ENCODE data around the gene POT1. TPM values are rescaled to one million over a fixed set of nuclear protein-coding genes. Genes with fewer than 3 reads are reported as not detected.

POT1 gene
- total and polyA plus RNA-seq, 2 of the 8 experiments (the other 6 are each of a cell fraction or from before 2014, with no cell fraction given): 13.1 to 22.8 TPM

- no peak overlapping the region for H2BK15ac ChIP-seq (ENCODE audit: low read length)
- DNase-seq (ENCODE audit: low read depth in 1 of 2, low spot score in 2 of 2) (no peak), FAIRE-seq (no peak)
- no peaks in the 10 kb centered on the region for H3K9me3 ChIP-seq (ENCODE audit: insufficient read depth in 2 of 2, low read depth in 1 of 2, low read length in 1 of 2)
- H3K27ac ChIP-seq (ENCODE audit: low read depth, low read length): no peak overlapping the region
- H2BK12ac ChIP-seq (ENCODE audit: low read depth, low read length): no peak overlapping the region
- H4K5ac ChIP-seq (ENCODE audit: insufficient read length, low read depth, low read length): no peak overlapping the region
- H2AFZ ChIP-seq (ENCODE audit: low read length): no peak overlapping the region
- H3K56ac ChIP-seq (replicated peaks; ENCODE audit: insufficient read length, low read depth, low read length): no peak overlapping the region
- no peak overlapping the region for H3K14ac ChIP-seq (ENCODE audit: insufficient read length)
- H2AK5ac ChIP-seq (ENCODE audit: low read depth, low read length): no peak overlapping the region
- H3K27me3 ChIP-seq (replicated peaks in 1 of 4; ENCODE audit: control insufficient read depth in 3 of 4, extremely low read depth in 1 of 4, insufficient read depth in 3 of 4, low read length in 3 of 4): no peaks in the 10 kb centered on the region
- H3K79me1 ChIP-seq (ENCODE audit: low read depth, low read length): no peaks in the 10 kb centered on the region
- no peaks in the 10 kb centered on the region for H3K79me2 ChIP-seq (ENCODE audit: control insufficient read depth in 1 of 2, insufficient read depth in 2 of 2, low read length in 2 of 2)
- TF ChIP-seq CTBP2 (IDR thresholded peaks at IDR 0.05; ENCODE audit: borderline replicate concordance, insufficient read depth, insufficient read length, low read length) (no peak), NRF1 (IDR thresholded peaks at IDR 0.05; ENCODE audit: low read depth, low read length) (no peak), EP300 (IDR thresholded peaks at IDR 0.05; ENCODE audit: borderline replicate concordance in 1 of 2, low read depth in 2 of 2, low read length in 2 of 2) (no peak), MAX (IDR thresholded peaks at IDR 0.05) (no peak), ZNF274 (IDR thresholded peaks at IDR 0.05; ENCODE audit: borderline replicate concordance, extremely low read depth, low read length) (no peak), POU5F1 (IDR thresholded peaks at IDR 0.05; ENCODE audit: low read depth, low read length) (no peak)
- no peak overlapping the region for H2BK20ac ChIP-seq (ENCODE audit: low read length)
- H4K8ac ChIP-seq (ENCODE audit: extremely low read depth, insufficient read depth, low read length): no peak overlapping the region
- no peak overlapping the region for H3K4ac ChIP-seq (replicated peaks; ENCODE audit: insufficient read length, low read depth, low read length)
- ChIA-PET CTCF (ENCODE audit: partially characterized antibody) (interaction anchor here (1.4 to 1.7 kb wide), 2 partner anchors 688 to 742 kb away, joined by 4 to 6 read pairs; no protein-coding TSS in a partner anchor), POLR2A (ENCODE audit: partially characterized antibody) (no interaction called here)
- no peak overlapping the region for H3K18ac ChIP-seq (ENCODE audit: extremely low read depth, low read length)
- no peaks in the 10 kb centered on the region for H3K23me2 ChIP-seq (ENCODE audit: low read depth, low read length)
- H2BK5ac ChIP-seq (ENCODE audit: low read depth, low read length): no peak overlapping the region
- H3K4me2 ChIP-seq (ENCODE audit: insufficient read depth in 1 of 2, low read depth in 2 of 2, low read length in 2 of 2): no peak overlapping the region
- no peak overlapping the region; a peak in 1 of 7 replicates for H3K9ac ChIP-seq (replicated peaks in 1 of 4; ENCODE audit: extremely low read depth in 1 of 4, low read depth in 3 of 4, low read length in 3 of 4)
- no peaks in the 10 kb centered on the region for H4K20me1 ChIP-seq (replicated peaks in 1 of 2; ENCODE audit: control insufficient read depth in 1 of 2, insufficient read depth in 2 of 2, low read length in 2 of 2)
- H3K36me3 ChIP-seq (ENCODE audit: control insufficient read depth in 2 of 4, insufficient read depth in 4 of 4, low read length in 3 of 4): peaks cover 0 to 5% (median 0%) of the 10 kb centered on the region in 4 experiments; a peak in 1 of 8 replicates
- no peak overlapping the region for H4K91ac ChIP-seq (replicated peaks; ENCODE audit: insufficient read length, low read length)
- no peak overlapping the region for H3K23ac ChIP-seq (ENCODE audit: insufficient read length)
- no peak overlapping the region for H2BK120ac ChIP-seq (replicated peaks; ENCODE audit: low read depth, low read length)
- H3K4me3 ChIP-seq (ENCODE audit: extremely low read depth in 1 of 4, insufficient read depth in 2 of 4, low read depth in 3 of 4, low read length in 4 of 4): no peak overlapping the region
- peaks cover 0 to 5% (median 0%) of the 10 kb centered on the region in 4 experiments; a peak in 1 of 7 replicates for H3K4me1 ChIP-seq (replicated peaks in 1 of 4; ENCODE audit: control insufficient read depth in 3 of 4, insufficient read depth in 4 of 4, low read length in 3 of 4)
These were observed 86.3 kb downstream of the POT1 start for GRCh38 chr7:124843336-124843735.
